NCI-H748 treated with DMSO at 0.1 percent for 48 hours (cell line): ENCODE measurements around the gene C10orf90.

ENCODE experiments used
- DNase-seq: peaks from one replicate; lab custom pipeline; 2025; lab: John Stamatoyannopoulos, UW

Gene C10orf90

GRCh38 chr10:126632705-126633104 is 37.8 kb downstream of the C10orf90 start:
- no peak for DNase-seq

- no peak for DNase-seq
Measured at GRCh38 chr10:126629925-126630624, 40.4 kb downstream of the C10orf90 start.

- DNase-seq, result no peak
Measured at GRCh38 chr10:126628746-126629145, 41.7 kb downstream of the C10orf90 start.

GRCh38 chr10:126621846-126622245 is 48.6 kb downstream of the C10orf90 start:
- no peak for DNase-seq

- no peak for DNase-seq
Measured at GRCh38 chr10:126618466-126618865, 52.0 kb downstream of the C10orf90 start.

GRCh38 chr10:126617733-126618132 is 52.8 kb downstream of the C10orf90 start:
- no peak for DNase-seq

GRCh38 chr10:126617208-126617607 is 53.3 kb downstream of the C10orf90 start:
- DNase-seq, result no peak

- DNase-seq, result no peak
Measured at GRCh38 chr10:126616737-126617136, 53.8 kb downstream of the C10orf90 start.

- DNase-seq, result no peak
Measured at GRCh38 chr10:126611303-126611702, 59.2 kb downstream of the C10orf90 start.

GRCh38 chr10:126609566-126609965 is 60.9 kb downstream of the C10orf90 start:
- DNase-seq, result peak; percentile 7

- no peak for DNase-seq
Measured at GRCh38 chr10:126599949-126600682, 70.4 kb downstream of the C10orf90 start.

GRCh38 chr10:126598009-126598408 is 72.5 kb downstream of the C10orf90 start:
- DNase-seq, result peak; percentile 3

GRCh38 chr10:126597211-126597610 is 73.3 kb downstream of the C10orf90 start:
- DNase-seq, result no peak

- no peak for DNase-seq
Measured at GRCh38 chr10:126596472-126597016, 73.9 kb downstream of the C10orf90 start.

GRCh38 chr10:126595160-126595559 is 75.3 kb downstream of the C10orf90 start:
- no peak for DNase-seq

- no peak for DNase-seq
Measured at GRCh38 chr10:126593968-126594701, 76.4 kb downstream of the C10orf90 start.

- DNase-seq, result no peak
Measured at GRCh38 chr10:126592901-126593300, 77.6 kb downstream of the C10orf90 start.

- DNase-seq, result no peak
Measured at GRCh38 chr10:126588024-126588423, 82.5 kb downstream of the C10orf90 start.

GRCh38 chr10:126586878-126587277 is 83.6 kb downstream of the C10orf90 start:
- no peak for DNase-seq

GRCh38 chr10:126586128-126586527 is 84.4 kb downstream of the C10orf90 start:
- DNase-seq, result no peak

GRCh38 chr10:126585249-126586017 is 85.1 kb downstream of the C10orf90 start:
- no peak for DNase-seq

GRCh38 chr10:126584836-126585235 is 85.7 kb downstream of the C10orf90 start:
- no peak for DNase-seq
